K562 (cell line): ENCODE measurements around the gene DVL2. TPM values are rescaled to one million over a fixed set of nuclear protein-coding genes. Genes with fewer than 3 reads are reported as not detected.

Experiments used
- ATAC-seq: fragments of 200-7000 bp; cut with Tn5 transposase; 3 replicates; pipeline ENCODE4 v1.9.1; 2020; ENCODE audit warnings: moderate library complexity
- BruUV-seq: library from RNA; stranded (reverse); fragments of 400-500 nt; replicated peaks from 2 replicates; lab custom pipeline; 2021; lab: Mats Ljungman, UMichigan
- CTCF ChIA-PET: fragments of 300-600 bp; formaldehyde crosslinking; extraction: SDS; loops from one replicate; lab custom pipeline; 2021; ENCODE audit warnings: low intra/inter-chr PET ratio; lab: Yijun Ruan, JAX
- POLR2A ChIA-PET: fragments of 300-600, 350-650 bp; sonication (Branson Sonifier 250); formaldehyde crosslinking; extraction: SDS; loops from one replicate; lab custom pipeline; 2021; ENCODE audit warnings: antibody characterized with exemption, inconsistent platforms; lab: Yijun Ruan, JAX
- DNase-seq, 4 experiments: peaks; one replicate each; pipeline versions ENCODE4 v3.0.0 to v3.0.0-alpha.2; 2011 to 2018; ENCODE audit warnings: low spot score in 3 of 4, mixed read lengths in 3 of 4; ENCODE audit errors: extremely low read depth in 1 of 4
- FAIRE-seq: peaks from 2 replicates; lab custom pipeline; 2011; peaks lifted over from hg19 to GRCh38; lab: Jason Lieb, UNC
- H2AFZ ChIP-seq: 2 replicates; pipeline ENCODE4 v1.6.0; 2011; ENCODE audit warnings: low read depth, low read length, control low read depth, inconsistent platforms
- H3K27ac ChIP-seq: fragments of 200-600 bp; 3 replicates; pipeline ENCODE4 v1.8.0; 2011; ENCODE audit warnings: low read depth, mild to moderate bottlenecking, control low read depth, inconsistent platforms, low read length, moderate library complexity, mixed read lengths; ENCODE audit errors: extremely low read depth
- H3K27me3 ChIP-seq, 2 experiments: fragments of 300-600 bp in 1 of 2; 2 replicates in 1 of 2; 3 replicates in 1 of 2; pipeline versions ENCODE4 v1.6.0 to v1.8.0; 2011; ENCODE audit warnings: inconsistent platforms in 2 of 2, low read length in 2 of 2, mild to moderate bottlenecking in 1 of 2, mixed read lengths in 1 of 2, moderate library complexity in 1 of 2; ENCODE audit not compliant: control insufficient read depth in 2 of 2, insufficient read depth in 2 of 2
- H3K36me3 ChIP-seq: fragments of 300-600 bp; 3 replicates; pipeline ENCODE4 v1.8.0; 2011; ENCODE audit warnings: mild to moderate bottlenecking, low read length, inconsistent platforms; ENCODE audit not compliant: control insufficient read depth, insufficient read depth
- H3K4me1 ChIP-seq, 2 experiments: fragments of 200-600 bp in 1 of 2; replicated peaks in 1 of 2; 2 replicates in 1 of 2; 3 replicates in 1 of 2; pipeline versions ENCODE4 v1.5.1 to v1.8.0; 2011; ENCODE audit warnings: inconsistent platforms in 2 of 2, low read length in 2 of 2, mild to moderate bottlenecking in 1 of 2, mixed read lengths in 1 of 2, moderate library complexity in 1 of 2; ENCODE audit not compliant: control insufficient read depth in 2 of 2, insufficient read depth in 2 of 2
- H3K4me2 ChIP-seq: 2 replicates; pipeline ENCODE4 v1.6.1; 2011; ENCODE audit warnings: low read length, control low read depth, inconsistent platforms, mixed read lengths; ENCODE audit not compliant: insufficient read depth
- H3K4me3 ChIP-seq: fragments of 200-600 bp; sonication (generic), shearing (Covaris generic); 2 replicates; pipeline ENCODE4 v1.5.1; 2016; ENCODE audit warnings: control low read depth, inconsistent platforms
- H3K79me2 ChIP-seq: fragments of 200-600 bp; 3 replicates; pipeline ENCODE4 v1.8.0; 2011; ENCODE audit warnings: low read length, inconsistent platforms; ENCODE audit not compliant: control insufficient read depth, insufficient read depth
- H3K9ac ChIP-seq, 2 experiments: 2 replicates each; pipeline versions ENCODE4 v1.6.0 to v1.6.1; 2011; ENCODE audit warnings: low read depth in 2 of 2, low read length in 2 of 2, control low read depth in 1 of 2, inconsistent platforms in 1 of 2, mild to moderate bottlenecking in 1 of 2, mixed read lengths in 1 of 2; ENCODE audit not compliant: insufficient read depth in 1 of 2
- H3K9me1 ChIP-seq: one replicate; pipeline ENCODE4 v1.6.0; 2011; ENCODE audit warnings: inconsistent platforms, mild to moderate bottlenecking, low read length, moderate library complexity; ENCODE audit not compliant: control insufficient read depth, insufficient read depth
- H3K9me3 ChIP-seq: replicated peaks from 2 replicates; pipeline ENCODE4 v1.5.1; 2011; ENCODE audit warnings: low read depth, low read length, inconsistent platforms; ENCODE audit not compliant: control insufficient read depth, insufficient read depth
- H4K20me1 ChIP-seq: replicated peaks from 2 replicates; pipeline ENCODE4 v1.6.1; 2011; ENCODE audit warnings: low read length, inconsistent platforms, mixed read lengths; ENCODE audit not compliant: control insufficient read depth, insufficient read depth
- COPS2 ChIP-seq: fragments of 450-650 bp; conservative IDR thresholded peaks from 2 replicates; pipeline ENCODE4 v1.6.1; 2016; ENCODE audit warnings: mild to moderate bottlenecking, moderate library complexity
- CREM ChIP-seq: IDR thresholded peaks from 2 replicates; pipeline ENCODE4 v1.6.1; 2014; ENCODE audit warnings: antibody characterized with exemption, low read depth
- CSDE1 ChIP-seq, 2 experiments: fragments of 450-650 bp; IDR thresholded peaks; 2 replicates each; pipeline ENCODE4 v1.6.1; 2016; ENCODE audit warnings: mild to moderate bottlenecking in 1 of 2
- GTF2F1 ChIP-seq: IDR thresholded peaks from 2 replicates; pipeline ENCODE4 v1.6.1; 2011; ENCODE audit warnings: low read depth, low read length, improper control_type of control experiment
- NONO ChIP-seq, 2 experiments: fragments of 200-400 bp in 1 of 2; fragments of 450-650 bp in 1 of 2; formaldehyde crosslinking in 1 of 2; IDR thresholded peaks; 2 replicates each; pipeline ENCODE4 v1.6.1; 2017; ENCODE audit warnings: low read depth in 2 of 2, mild to moderate bottlenecking in 2 of 2, moderate library complexity in 2 of 2, low read length in 1 of 2
- PHB2 ChIP-seq: fragments of 450-650 bp; IDR thresholded peaks from 2 replicates; pipeline ENCODE4 v1.6.1; 2017; ENCODE audit warnings: low read depth
- TEAD1 ChIP-seq, 2 experiments: fragments of 450-650 bp in 1 of 2; sonication (generic) in 1 of 2; formaldehyde crosslinking; IDR thresholded peaks; 2 replicates each; pipeline versions ENCODE4 v1.4.0 to v1.8.0; 2020 to 2022; ENCODE audit warnings: mild to moderate bottlenecking in 2 of 2, missing genetic modification reagents in 1 of 2
- THRAP3 ChIP-seq: fragments of 450-650 bp; IDR thresholded peaks from 2 replicates; pipeline ENCODE4 v1.6.1; 2016; ENCODE audit warnings: mild to moderate bottlenecking, inconsistent platforms, borderline replicate concordance
- U2AF1 ChIP-seq: fragments of 200-400 bp; formaldehyde crosslinking; optimal IDR thresholded peaks from 2 replicates; pipeline ENCODE3; 2017; ENCODE audit warnings: mild to moderate bottlenecking, low read depth, low read length, moderate library complexity
- ZNF766 ChIP-seq: fragments of 200-800 bp; sonication (Bioruptor generic); conservative IDR thresholded peaks from 2 replicates; pipeline ENCODE4 v1.6.1; 2016; ENCODE audit warnings: missing genetic modification characterization, missing compliant biosample characterization
- WGBS: fragments of 100-300 bp; shearing (Covaris generic); methylation state at CpG from one replicate; pipeline ENCODE4 v1.1.6; 2016; ENCODE audit warnings: low coverage, mixed read lengths; ENCODE audit not compliant: insufficient coverage; ENCODE audit errors: missing lambda C conversion rate; 5-methylcytosine and 5-hydroxymethylcytosine counted together
- in situ Hi-C: fragments of 300-500 bp; cut with MboI; formaldehyde crosslinking; loops from 4 replicates; pipeline ENCODE4 v1.15.0; 2018; ENCODE audit warnings: inconsistent platforms, mixed read lengths
- intact Hi-C: fragments of 100-400 bp; cut with micrococcal nuclease; formaldehyde crosslinking; loops from 2 replicates; pipeline ENCODE4 v1.14.2; 2022
- polyA plus RNA-seq, 8 experiments: library from polyadenylated mRNA; depleted of rRNA in 4 of 8; stranded (reverse) in 5 of 8; unstranded in 3 of 8; fragments of >200 nt; fragmentation: Nextera tagmentation in 2 of 8; fragmentation: Illumina TruSeq in 1 of 8; extraction: Ambion mirVana in 2 of 8; extraction: Trizol in 1 of 8; gene quantifications; 2 replicates each; pipeline versions ENCODE4 v1.2.1 to v1.2.3, GENCODE V29; 2011 to 2014; ENCODE audit warnings: inconsistent platforms in 1 of 8, missing spikeins in 1 of 8
- total RNA-seq, 7 experiments: library from RNA; depleted of rRNA in 6 of 7; stranded (reverse); fragments of >200 nt in 6 of 7; fragmentation: Illumina TruSeq in 2 of 7; extraction: Trizol in 2 of 7; gene quantifications; 2 replicates each; pipeline versions ENCODE4 v1.2.1 to v1.2.3, GENCODE V29; 2011 to 2021; ENCODE audit warnings: low replicate concordance in 1 of 7

DVL2 gene
- total and polyA plus RNA-seq, 9 of the 15 experiments (the other 6 are each of a cell fraction or from before 2014, with no cell fraction given): 1.3 to 49.5 (median 24.3) TPM

GRCh38 chr17:7258731-7259554 is 24.6 kb upstream of the DVL2 start:
- Histone ChIP-seq H3K9me3 (no peaks in the 10 kb centered on the region), H3K9me1 (no peaks in the 10 kb centered on the region), H3K27ac (no peak overlapping the region), H2AFZ (no peak overlapping the region), H3K36me3 (peaks cover 58% of the 10 kb centered on the region; the same call in 2 of the 3 replicates), H3K9ac (no peak overlapping the region), H3K4me1 (peaks cover 3 to 33% of the 10 kb centered on the region in 2 experiments; a peak in 4 of 5 replicates), H3K4me3 (no peak overlapping the region), H3K4me2 (no peak overlapping the region), H4K20me1 (no peaks in the 10 kb centered on the region), H3K79me2 (peaks cover 3% of the 10 kb centered on the region; the same call in 1 of the 3 replicates), H3K27me3 (no peaks in the 10 kb centered on the region)
- intact Hi-C loops (no loop called here), in situ Hi-C loops (no loop called here)
- BruUV-seq: no TSS peak
- ATAC-seq: no peak
- ChIA-PET CTCF (no interaction called here), POLR2A (interaction anchor here (1.3 to 1.6 kb wide), 2 partner anchors 8 to 17 kb away, joined by 4 to 10 read pairs; partner anchors contain the start of genes CTDNEP1 and GABARAP)
- 94% methylated on average over 5 of the region's 7 CpGs for WGBS
- no peak for FAIRE-seq
- DNase-seq: no peak
- TF ChIP-seq U2AF1: no peak
- no peak for TF ChIP-seq THRAP3
- no peak for TF ChIP-seq PHB2
- no peak for TF ChIP-seq GTF2F1
- TF ChIP-seq COPS2: no peak
- TF ChIP-seq ZNF766 (CRISPR knock-in tag): no peak
- TF ChIP-seq CSDE1 (IDR thresholded peaks at IDR 0.05): no peak
- no peak for TF ChIP-seq CREM
- TF ChIP-seq TEAD1 (CRISPR knock-in tag; IDR thresholded peaks at IDR 0.05): no peak
- TF ChIP-seq NONO (IDR thresholded peaks at IDR 0.05; ENCODE audit: low read depth in 2 of 2, low read length in 1 of 2): no peak
- TF ChIP-seq, all 486 proteins: peak for 0
